Osteocyte (in vitro differentiated cells): Measurements from ENCODE around the gene PBX3. TPM values are rescaled to one million over a fixed set of nuclear protein-coding genes. Genes with fewer than 3 reads are reported as not detected.

Experiments
- DNase-seq: peaks from one replicate; pipeline ENCODE4 v3.0.0; 2021; ENCODE audit warnings: mixed read lengths; ENCODE audit not compliant: unreplicated experiment; ENCODE audit errors: extremely low spot score
- H3K27ac Mint-ChIP-seq: one replicate; pipeline ENCODE4 v1.8.0; 2021; ENCODE audit warnings: mild to moderate bottlenecking, mixed read lengths; ENCODE audit not compliant: unreplicated experiment
- H3K27me3 Mint-ChIP-seq: one replicate; pipeline ENCODE4 v1.8.0; 2021; ENCODE audit warnings: mixed read lengths; ENCODE audit not compliant: unreplicated experiment
- H3K36me3 Mint-ChIP-seq: one replicate; pipeline ENCODE4 v1.8.0; 2021; ENCODE audit warnings: mixed read lengths; ENCODE audit not compliant: unreplicated experiment
- H3K4me1 Mint-ChIP-seq: one replicate; pipeline ENCODE4 v1.8.0; 2021; ENCODE audit warnings: mixed read lengths; ENCODE audit not compliant: unreplicated experiment
- H3K4me3 Mint-ChIP-seq: one replicate; pipeline ENCODE4 v1.8.0; 2021; ENCODE audit warnings: mild to moderate bottlenecking, moderate library complexity, mixed read lengths; ENCODE audit not compliant: unreplicated experiment
- H3K9me3 Mint-ChIP-seq: one replicate; pipeline ENCODE4 v1.8.0; 2021; ENCODE audit warnings: mixed read lengths; ENCODE audit not compliant: unreplicated experiment
- CTCF ChIP-seq: fragments of 200-600 bp; sonication (generic); IDR thresholded peaks from 2 replicates; pipeline ENCODE4 v1.5.0; 2021; ENCODE audit warnings: antibody characterized with exemption, mild to moderate bottlenecking, moderate library complexity
- total RNA-seq: library from RNA; stranded (reverse); gene quantifications from 2 replicates; pipeline ENCODE4 v1.2.1, GENCODE V29; 2021

PBX3 gene
- total RNA-seq, 1 donor from 2014 or later = 16.0 TPM

- Mint-ChIP-seq H3K27ac (no peak overlapping the region), H3K9me3 (peaks cover 12% of the 10 kb centered on the region), H3K36me3 (peaks cover 2% of the 10 kb centered on the region), H3K4me3 (no peak overlapping the region), H3K27me3 (no peaks in the 10 kb centered on the region), H3K4me1 (no peaks in the 10 kb centered on the region)
- no peak for TF ChIP-seq CTCF
- peak; percentile 69 for DNase-seq
Measured at GRCh38 chr9:125974705-125975104, 227.5 kb downstream of the PBX3 start.

- TF ChIP-seq CTCF = no peak
- peaks cover 24% of the 10 kb centered on the region for H3K9me3 Mint-ChIP-seq
- no peak overlapping the region for H3K4me3 Mint-ChIP-seq
- peaks cover 3% of the 10 kb centered on the region for H3K27me3 Mint-ChIP-seq
- H3K27ac Mint-ChIP-seq = no peak overlapping the region
- no peak for DNase-seq
- peaks cover 2% of the 10 kb centered on the region for H3K36me3 Mint-ChIP-seq
- no peaks in the 10 kb centered on the region for H3K4me1 Mint-ChIP-seq
Measured at GRCh38 chr9:125977223-125977622, 230.1 kb downstream of the PBX3 start.

- Mint-ChIP-seq H3K27me3 (peaks cover 8% of the 10 kb centered on the region), H3K9me3 (peaks cover 24% of the 10 kb centered on the region), H3K27ac (no peak overlapping the region), H3K36me3 (peaks cover 2% of the 10 kb centered on the region), H3K4me1 (no peaks in the 10 kb centered on the region), H3K4me3 (no peak overlapping the region)
- TF ChIP-seq CTCF = no peak
- DNase-seq = no peak
Measured at GRCh38 chr9:125979383-125979782, 232.2 kb downstream of the PBX3 start.

GRCh38 chr9:125982798-125983406 is 235.7 kb downstream of the PBX3 start:
- Mint-ChIP-seq H3K4me1 (no peaks in the 10 kb centered on the region), H3K9me3 (peaks cover 24% of the 10 kb centered on the region), H3K27me3 (peaks cover 11% of the 10 kb centered on the region), H3K27ac (no peak overlapping the region), H3K4me3 (no peak overlapping the region), H3K36me3 (peaks cover 2% of the 10 kb centered on the region)
- DNase-seq = peak; percentile 77
- TF ChIP-seq CTCF = no peak

GRCh38 chr9:125983681-125984080 is 236.5 kb downstream of the PBX3 start:
- H3K36me3 Mint-ChIP-seq = no peaks in the 10 kb centered on the region

More at GRCh38 chr9:125983681-125984080, 236.5 kb downstream of the PBX3 start:
- H3K9me3 Mint-ChIP-seq = peaks cover 17% of the 10 kb centered on the region
- H3K27me3 Mint-ChIP-seq = peaks cover 13% of the 10 kb centered on the region
- H3K4me1 Mint-ChIP-seq = no peaks in the 10 kb centered on the region
- DNase-seq = peak; percentile 60
- no peak for TF ChIP-seq CTCF
- H3K4me3 Mint-ChIP-seq = no peak overlapping the region
- H3K27ac Mint-ChIP-seq = no peak overlapping the region
